Gastrocnemius medialis (tissue), 4 donors: ENCODE measurements around the gene TMEM131L. TPM values are rescaled to one million over a fixed set of nuclear protein-coding genes. Genes with fewer than 3 reads are reported as not detected.

ENCODE experiments used
- ATAC-seq, 2 donors: fragments of 150-250 bp; one replicate each; pipeline ENCODE4 v1.9.1; 2016
- DNase-seq, 2 donors: peaks; one replicate each; pipeline ENCODE4 v3.0.0-alpha.2; 2019
- H3K27ac ChIP-seq, 4 donors: fragments of 200-600 bp; sonication (generic); 1 replicate in 1 of 4; 2 replicates in 3 of 4; pipeline ENCODE4 v1.5.1; 2016 to 2018; ENCODE audit warnings: mild to moderate bottlenecking in 2 of 4, moderate library complexity in 1 of 4
- H3K27me3 ChIP-seq, 3 donors: fragments of 200-600 bp; sonication (generic) in 2 of 3; 1 replicate in 1 of 3; 2 replicates in 2 of 3; pipeline versions ENCODE4 v1.5.1 to v1.6.0; 2016 to 2019; ENCODE audit warnings: mild to moderate bottlenecking in 1 of 3, moderate library complexity in 1 of 3
- H3K36me3 ChIP-seq, 2 donors: fragments of 200-600 bp; sonication (generic) in 1 of 2; one replicate each; pipeline ENCODE4 v1.5.1; 2017 to 2018
- H3K4me1 ChIP-seq, 2 donors: fragments of 200-600 bp; sonication (generic) in 1 of 2; one replicate each; pipeline ENCODE4 v1.5.1; 2016 to 2017; ENCODE audit warnings: mild to moderate bottlenecking in 2 of 2
- H3K4me3 ChIP-seq, 4 donors: fragments of 200-600 bp; sonication (generic) in 3 of 4; 1 replicate in 1 of 4; 2 replicates in 3 of 4; pipeline ENCODE4 v1.5.1; 2016 to 2019; ENCODE audit warnings: mild to moderate bottlenecking in 2 of 4
- H3K9me3 ChIP-seq, 3 donors: fragments of 200-600 bp; sonication (generic) in 2 of 3; 1 replicate in 1 of 3; 2 replicates in 2 of 3; pipeline ENCODE4 v1.5.1; 2016 to 2019
- POLR2A ChIP-seq, 2 donors: fragments of 450-650 bp; IDR thresholded peaks; one replicate each; pipeline ENCODE4 v1.6.1; 2017; ENCODE audit warnings: antibody characterized with exemption in 2 of 2, mild to moderate bottlenecking in 2 of 2, moderate library complexity in 2 of 2
- in situ Hi-C, 4 donors: fragments of 200-750 bp; cut with MboI; loops; one replicate each; pipeline versions ENCODE4 v1.15.0 to v1.8.0; 2017; ENCODE audit warnings: low sequenced_read_pairs in 4 of 4
- intact Hi-C: fragments of 100-400 bp; cut with DNase I; formaldehyde crosslinking; loops from one replicate; pipeline ENCODE4 v1.15.1; 2023; ENCODE audit warnings: low total_unique reads
- total RNA-seq, 4 donors: library from RNA; depleted of rRNA; stranded (reverse); fragments of >200 nt; gene quantifications; one replicate each; pipeline versions ENCODE4 v1.1.0 to v1.2.3, GENCODE V29; 2016
- TF ChIP-seq, protein P1 (sequence below), 5 experiments: fragments of 450-650 bp in 3 of 5; fragments of 200-600 bp in 2 of 5; sonication (generic) in 2 of 5; IDR thresholded peaks in 4 of 5; conservative IDR thresholded peaks in 1 of 5; 1 replicate in 4 of 5; 2 replicates in 1 of 5; pipeline ENCODE4 v1.5.1; 2016 to 2019; ENCODE audit warnings: antibody characterized with exemption in 5 of 5, mild to moderate bottlenecking in 3 of 5, moderate library complexity in 3 of 5

The TMEM131L gene
- total RNA-seq, 4 donors from 2014 or later, result 4.6 to 21.4 (median 9.5) TPM

DNA sequence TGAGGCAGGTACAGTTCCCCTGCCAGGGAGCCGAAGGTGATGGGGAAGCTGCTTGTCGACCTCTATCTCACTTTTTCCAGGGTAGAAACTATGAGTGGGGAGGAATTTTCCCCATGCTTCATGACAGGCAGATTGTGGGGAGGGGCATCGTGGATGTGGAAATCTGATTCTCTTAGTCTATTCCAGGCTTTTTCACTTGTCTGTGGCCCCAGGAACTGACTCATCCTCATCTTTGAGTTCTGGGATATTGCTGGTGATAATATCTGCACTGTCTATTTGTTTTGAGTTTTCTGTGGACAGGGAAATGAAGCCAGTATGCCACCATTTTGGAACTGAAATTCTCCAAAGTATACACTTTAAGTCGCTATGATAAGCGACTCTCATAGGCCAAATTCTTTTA, 210.3 kb downstream of the TMEM131L start:
- intact Hi-C loops (no loop called here), in situ Hi-C loops (no loop called here)
- DNase-seq, result no peak
- Histone ChIP-seq H3K27me3 (no peaks in the 10 kb centered on the region), H3K4me3 (no peak overlapping the region), H3K36me3 (no peaks in the 10 kb centered on the region), H3K27ac (no peak overlapping the region), H3K4me1 (no peaks in the 10 kb centered on the region), H3K9me3 (no peaks in the 10 kb centered on the region)
- TF ChIP-seq POLR2A (IDR thresholded peaks at IDR 0.05), result no peak
- TF ChIP-seq, protein P1, sequence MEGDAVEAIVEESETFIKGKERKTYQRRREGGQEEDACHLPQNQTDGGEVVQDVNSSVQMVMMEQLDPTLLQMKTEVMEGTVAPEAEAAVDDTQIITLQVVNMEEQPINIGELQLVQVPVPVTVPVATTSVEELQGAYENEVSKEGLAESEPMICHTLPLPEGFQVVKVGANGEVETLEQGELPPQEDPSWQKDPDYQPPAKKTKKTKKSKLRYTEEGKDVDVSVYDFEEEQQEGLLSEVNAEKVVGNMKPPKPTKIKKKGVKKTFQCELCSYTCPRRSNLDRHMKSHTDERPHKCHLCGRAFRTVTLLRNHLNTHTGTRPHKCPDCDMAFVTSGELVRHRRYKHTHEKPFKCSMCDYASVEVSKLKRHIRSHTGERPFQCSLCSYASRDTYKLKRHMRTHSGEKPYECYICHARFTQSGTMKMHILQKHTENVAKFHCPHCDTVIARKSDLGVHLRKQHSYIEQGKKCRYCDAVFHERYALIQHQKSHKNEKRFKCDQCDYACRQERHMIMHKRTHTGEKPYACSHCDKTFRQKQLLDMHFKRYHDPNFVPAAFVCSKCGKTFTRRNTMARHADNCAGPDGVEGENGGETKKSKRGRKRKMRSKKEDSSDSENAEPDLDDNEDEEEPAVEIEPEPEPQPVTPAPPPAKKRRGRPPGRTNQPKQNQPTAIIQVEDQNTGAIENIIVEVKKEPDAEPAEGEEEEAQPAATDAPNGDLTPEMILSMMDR (IDR thresholded peaks at IDR 0.05 in 4 of 5, conservative IDR thresholded peaks at IDR 0.05 in 1 of 5), result no peak
- ATAC-seq, result no peak

DNA sequence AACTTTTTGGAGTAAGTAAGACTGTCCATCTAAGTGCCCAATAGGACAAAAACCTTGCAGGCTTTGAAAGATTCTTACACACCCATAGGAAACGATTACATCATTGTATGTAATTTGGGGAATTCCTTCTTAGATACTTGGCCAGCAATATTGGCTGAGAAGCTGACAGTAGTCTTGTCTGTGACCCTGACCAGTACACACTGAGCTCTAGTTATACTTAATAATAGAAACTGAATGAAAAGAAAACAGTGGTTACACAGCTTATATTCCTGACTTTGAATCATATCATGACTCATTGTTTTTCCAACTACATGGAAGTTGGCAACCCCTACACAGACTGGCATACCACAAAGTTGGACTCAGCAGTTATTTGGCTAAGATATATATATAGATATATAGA, 210.8 kb downstream of the TMEM131L start:
- H3K4me1 ChIP-seq, result no peaks in the 10 kb centered on the region
- TF ChIP-seq, protein P1 (IDR thresholded peaks at IDR 0.05 in 4 of 5, conservative IDR thresholded peaks at IDR 0.05 in 1 of 5), result no peak
- TF ChIP-seq POLR2A (IDR thresholded peaks at IDR 0.05), result no peak
- peaks cover 0 to 2% (median 2%) of the 10 kb centered on the region in 3 donors for H3K27me3 ChIP-seq
- ATAC-seq, result no peak
- H3K27ac ChIP-seq, result no peak overlapping the region
- H3K4me3 ChIP-seq, result no peak overlapping the region
- no peaks in the 10 kb centered on the region for H3K36me3 ChIP-seq
- in situ Hi-C loops, result no loop called here
- DNase-seq, result no peak
- intact Hi-C loops, result no loop called here
- no peaks in the 10 kb centered on the region for H3K9me3 ChIP-seq

GRCh38 chr4:153679486-153679885, 213.3 kb downstream of the TMEM131L start:
- TF ChIP-seq POLR2A (IDR thresholded peaks at IDR 0.05), result no peak
- TF ChIP-seq, protein P1 (IDR thresholded peaks at IDR 0.05 in 4 of 5, conservative IDR thresholded peaks at IDR 0.05 in 1 of 5), result no peak
- H3K9me3 ChIP-seq, result no peaks in the 10 kb centered on the region
- in situ Hi-C loops, result no loop called here
- no peak overlapping the region for H3K4me3 ChIP-seq
- intact Hi-C loops, result no loop called here
- ATAC-seq (no peak), DNase-seq (no peak)
- peaks cover 0 to 6% of the 10 kb centered on the region in 2 donors for H3K4me1 ChIP-seq
- H3K27me3 ChIP-seq, result peaks cover 9 to 20% (median 16%) of the 10 kb centered on the region in 3 donors
- H3K36me3 ChIP-seq, result no peaks in the 10 kb centered on the region
- H3K27ac ChIP-seq, result no peak overlapping the region

DNA sequence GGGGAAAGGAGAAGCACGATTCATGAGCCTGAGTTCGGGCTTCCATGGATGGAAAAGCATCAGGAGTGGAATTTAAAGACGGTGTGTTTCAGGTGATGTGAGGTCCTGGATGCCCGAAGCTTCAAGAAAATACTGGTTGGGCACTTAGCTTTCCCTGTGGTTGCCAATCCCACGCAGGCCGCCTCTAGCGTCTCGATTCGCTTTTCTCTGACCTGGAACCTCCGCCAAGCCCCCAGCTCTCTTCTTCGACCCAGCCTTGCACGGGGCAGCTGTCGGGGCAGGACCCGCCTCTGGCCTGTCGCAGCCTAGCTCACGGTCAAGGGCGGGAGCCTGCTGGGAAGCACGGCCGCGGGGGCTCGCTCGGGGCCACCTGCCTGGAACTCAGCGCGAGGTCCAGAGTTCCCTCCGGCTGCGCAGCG, 217.6 kb downstream of the TMEM131L start:
- H3K4me3 ChIP-seq, result peak overlapping the region; percentile 60 to 73 (median 64)
- H3K27ac ChIP-seq, result no peak overlapping the region
- no peak for ATAC-seq

More for the DNA sequence above, 217.6 kb downstream of the TMEM131L start:
- Histone ChIP-seq H3K9me3 (no peaks in the 10 kb centered on the region), H3K36me3 (no peaks in the 10 kb centered on the region), H3K27me3 (peaks cover 23 to 38% (median 31%) of the 10 kb centered on the region in 3 donors), H3K4me1 (peaks cover 4 to 12% of the 10 kb centered on the region in 2 donors)
- TF ChIP-seq, protein P1 (IDR thresholded peaks at IDR 0.05 in 4 of 5, conservative IDR thresholded peaks at IDR 0.05 in 1 of 5), result no peak
- no peak for TF ChIP-seq POLR2A (IDR thresholded peaks at IDR 0.05)
- no peak for DNase-seq
- intact Hi-C loops, result no loop called here
- in situ Hi-C loops, result no loop called here
